ENCODE measurements around the gene TAOK2. TPM values are rescaled to one million over a fixed set of nuclear protein-coding genes. Genes with fewer than 3 reads are reported as not detected.
A peak's percentile ranks its signal among the peaks of the same experiment; 100 is the strongest.

TAOK2 gene
- total and polyA plus RNA-seq, 3 donors from 2014 or later: 66.5 to 140 (median 126) TPM

DNA sequence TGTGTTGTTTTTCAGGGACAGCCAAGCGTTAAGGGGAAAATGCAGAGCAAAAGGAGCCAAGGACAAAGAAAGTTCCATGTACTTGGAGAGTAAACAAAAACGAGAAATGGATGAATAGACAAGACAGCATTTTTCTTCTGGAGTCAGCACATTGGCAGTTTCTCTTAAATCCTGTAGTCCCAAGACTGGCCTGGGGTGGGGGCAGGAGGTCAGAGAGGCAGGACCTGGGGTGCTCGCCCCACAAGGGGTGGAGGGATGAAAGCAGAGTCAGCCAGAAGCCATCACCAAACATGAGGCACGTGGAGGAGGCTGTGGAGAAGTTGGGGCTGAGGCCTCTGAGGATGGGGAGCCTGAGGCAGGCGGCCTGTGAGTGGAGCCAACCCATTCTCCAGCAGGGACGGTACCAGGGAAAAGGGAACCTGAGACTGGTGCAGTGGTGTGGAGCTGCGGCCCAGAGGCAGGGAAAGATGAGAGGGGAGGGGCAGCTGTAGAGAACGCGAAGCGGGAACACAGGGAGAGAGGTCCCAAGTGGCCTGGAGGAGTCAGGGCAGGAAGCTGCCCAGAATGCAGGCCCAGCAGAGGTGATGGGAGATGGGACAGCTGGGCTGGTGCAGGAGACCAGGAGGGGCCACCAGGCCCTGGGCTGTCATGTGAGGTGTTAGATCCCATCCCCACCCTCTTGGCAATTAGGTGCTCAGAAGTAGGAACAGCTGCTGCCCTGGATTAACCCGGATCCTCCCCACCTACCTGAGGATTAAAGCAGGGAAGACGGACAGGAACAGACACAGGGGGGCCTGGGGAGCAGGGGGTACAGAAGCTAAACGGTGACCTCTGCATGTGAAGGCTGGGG, 54.1 kb downstream of the TAOK2 start:
- Histone ChIP-seq H3K9me3 (no peaks in the 10 kb centered on the region), H3K36me3 (ENCODE audit: low read depth, missing control alignments) (no peaks in the 10 kb centered on the region), H3K4me3 (no peak overlapping the region), H3K27ac (no peak overlapping the region), H3K27me3 (no peaks in the 10 kb centered on the region), H3K4me1 (peaks cover 9% of the 10 kb centered on the region)
- no peak for DNase-seq
- WGBS, 2 donors: 42 to 49% methylated on average over 12 to 13 of the region's 13 CpGs
- intact Hi-C loops (cut with DNase I; ENCODE audit: low total_unique reads): loop anchor here (10.0 kb wide), 1 partner anchor 333 kb away; no protein-coding TSS in a partner anchor
- TF ChIP-seq POLR2A (IDR thresholded peaks at IDR 0.05): no peak
- TF ChIP-seq, protein P1, sequence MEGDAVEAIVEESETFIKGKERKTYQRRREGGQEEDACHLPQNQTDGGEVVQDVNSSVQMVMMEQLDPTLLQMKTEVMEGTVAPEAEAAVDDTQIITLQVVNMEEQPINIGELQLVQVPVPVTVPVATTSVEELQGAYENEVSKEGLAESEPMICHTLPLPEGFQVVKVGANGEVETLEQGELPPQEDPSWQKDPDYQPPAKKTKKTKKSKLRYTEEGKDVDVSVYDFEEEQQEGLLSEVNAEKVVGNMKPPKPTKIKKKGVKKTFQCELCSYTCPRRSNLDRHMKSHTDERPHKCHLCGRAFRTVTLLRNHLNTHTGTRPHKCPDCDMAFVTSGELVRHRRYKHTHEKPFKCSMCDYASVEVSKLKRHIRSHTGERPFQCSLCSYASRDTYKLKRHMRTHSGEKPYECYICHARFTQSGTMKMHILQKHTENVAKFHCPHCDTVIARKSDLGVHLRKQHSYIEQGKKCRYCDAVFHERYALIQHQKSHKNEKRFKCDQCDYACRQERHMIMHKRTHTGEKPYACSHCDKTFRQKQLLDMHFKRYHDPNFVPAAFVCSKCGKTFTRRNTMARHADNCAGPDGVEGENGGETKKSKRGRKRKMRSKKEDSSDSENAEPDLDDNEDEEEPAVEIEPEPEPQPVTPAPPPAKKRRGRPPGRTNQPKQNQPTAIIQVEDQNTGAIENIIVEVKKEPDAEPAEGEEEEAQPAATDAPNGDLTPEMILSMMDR (IDR thresholded peaks at IDR 0.05): no peak

DNA sequence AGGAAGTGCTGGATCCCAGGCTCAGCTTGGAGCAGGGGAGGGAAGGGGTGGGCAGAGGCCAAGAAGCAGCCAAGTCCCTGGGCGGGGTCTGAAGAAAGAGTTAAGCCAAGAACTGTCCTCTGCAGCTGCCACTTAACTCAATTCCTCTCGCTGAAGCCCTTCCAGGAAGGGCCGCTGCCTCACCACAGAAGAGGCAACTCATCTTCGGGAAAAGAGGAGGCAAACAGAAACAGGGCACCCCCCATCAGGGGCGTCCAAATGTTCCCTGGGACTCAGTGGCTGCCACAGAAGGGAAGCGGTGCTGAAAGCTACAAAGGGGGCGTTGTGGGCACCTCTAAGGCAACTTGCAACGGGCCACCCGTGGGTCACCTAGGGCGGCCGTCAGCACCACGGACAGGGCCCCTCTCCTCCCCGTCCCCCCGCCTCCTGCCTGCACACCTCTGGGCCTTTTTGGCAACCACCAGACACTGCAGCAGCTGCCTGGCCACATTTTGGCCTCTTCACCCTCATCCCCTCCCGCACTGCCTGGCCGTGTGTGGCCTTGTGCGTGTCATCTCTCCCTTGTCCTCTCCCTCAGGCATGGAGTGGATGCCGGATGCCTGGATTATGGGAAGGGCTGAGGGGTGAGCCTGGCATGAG, 54.9 kb downstream of the TAOK2 start:
- peak; percentile 37 for DNase-seq
- no peak for TF ChIP-seq POLR2A (IDR thresholded peaks at IDR 0.05)
- TF ChIP-seq, protein P1 (IDR thresholded peaks at IDR 0.05): no peak
- 34 to 60% methylated on average over 17 to 18 of the region's 18 CpGs for WGBS, 2 donors
- Histone ChIP-seq H3K4me3 (no peak overlapping the region), H3K4me1 (peaks cover 9% of the 10 kb centered on the region), H3K27ac (no peak overlapping the region), H3K9me3 (no peaks in the 10 kb centered on the region), H3K36me3 (ENCODE audit: low read depth, missing control alignments) (no peaks in the 10 kb centered on the region), H3K27me3 (no peaks in the 10 kb centered on the region)
- intact Hi-C loops (cut with DNase I; ENCODE audit: low total_unique reads): loop anchor here (10.0 kb wide), 1 partner anchor 334 kb away; no protein-coding TSS in a partner anchor

DNA sequence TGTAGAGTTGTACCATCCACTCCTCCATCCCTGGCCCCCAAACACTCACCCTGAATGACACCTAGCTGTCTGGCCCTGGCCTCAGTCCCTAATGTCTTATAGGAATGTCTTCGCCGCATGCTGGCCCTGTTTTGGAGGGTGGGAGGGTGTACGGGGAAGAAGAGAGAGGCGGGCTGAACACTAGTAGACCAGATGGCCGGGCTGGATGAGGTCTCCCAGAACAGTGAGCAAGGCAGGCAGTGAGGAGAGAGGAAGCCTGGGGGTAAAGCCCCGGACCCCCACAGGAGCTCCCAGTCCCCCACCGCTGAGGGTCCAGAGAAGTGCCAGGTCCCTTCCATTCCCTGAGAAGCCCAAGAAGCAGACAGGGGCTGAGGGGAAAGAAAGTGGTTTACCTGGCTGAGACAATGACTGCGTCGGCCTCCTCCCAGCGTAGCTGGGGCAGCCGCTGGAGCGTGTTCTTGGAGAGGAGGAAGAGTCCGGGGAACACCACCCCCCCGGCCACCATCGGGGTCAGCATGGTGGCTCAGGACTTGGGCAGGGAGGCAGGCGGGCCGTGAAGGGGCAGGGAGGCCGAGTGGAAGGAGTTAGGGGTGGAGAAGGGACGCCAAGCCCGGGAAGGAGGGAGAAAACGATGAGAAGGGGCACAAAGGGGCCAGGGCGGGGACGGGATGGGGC, 56.5 kb downstream of the TAOK2 start:
- DNase-seq: no peak
- intact Hi-C loops (cut with DNase I; ENCODE audit: low total_unique reads): no loop called here

DNA sequence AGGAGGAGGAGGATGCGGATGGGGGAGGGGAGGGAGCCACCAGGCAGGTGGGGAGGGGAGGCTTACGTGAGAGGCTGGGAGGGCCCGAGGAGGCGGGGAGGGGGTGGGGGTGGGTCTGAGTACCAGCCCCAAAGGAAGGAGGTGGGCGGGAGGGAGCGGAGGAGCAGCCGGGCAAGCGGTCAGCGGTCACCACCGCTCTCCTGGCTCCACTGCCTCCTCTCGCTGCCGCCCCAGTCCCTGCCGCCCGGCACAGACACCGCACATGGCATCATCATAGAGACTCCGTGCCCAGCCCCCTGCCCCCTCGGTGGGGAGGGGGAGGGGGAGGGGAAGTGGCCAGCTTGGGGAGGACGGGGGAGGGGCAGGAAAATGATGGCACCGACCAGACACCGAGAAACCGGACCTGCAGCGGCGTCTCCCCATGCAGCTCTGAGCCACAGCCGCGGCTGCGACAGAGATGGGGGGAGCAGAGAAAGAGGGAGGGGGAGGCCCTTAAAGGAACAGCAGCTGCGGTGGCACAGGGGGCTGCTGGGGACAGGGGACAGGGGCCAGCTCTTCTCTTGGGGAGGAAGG, 57.3 kb downstream of the TAOK2 start, which contains the start of gene TLCD3B:
TSS of gene TLCD3B (minus strand) at position 431 of the 573 bp plus-strand sequence. CDS start 744 bp downstream, outside the sequence.
- H3K36me3 ChIP-seq (ENCODE audit: low read depth, missing control alignments): no peaks in the 10 kb centered on the region
- peaks cover 9% of the 10 kb centered on the region for H3K4me1 ChIP-seq
- H3K9me3 ChIP-seq: no peaks in the 10 kb centered on the region
- H3K27ac ChIP-seq: no peak within 1 kb of the TSS
- TF ChIP-seq, protein P1 (IDR thresholded peaks at IDR 0.05): no peak
- no peak for TF ChIP-seq POLR2A (IDR thresholded peaks at IDR 0.05)
- DNase-seq: no peak
- H3K4me3 ChIP-seq: no peak within 1 kb of the TSS
- 15 to 23% methylated on average over 13 to 27 of the region's 27 CpGs for WGBS, 2 donors
- intact Hi-C loops (cut with DNase I; ENCODE audit: low total_unique reads): no loop called here
- H3K27me3 ChIP-seq: no peaks in the 10 kb centered on the region

More for the DNA sequence above, 56.5 kb downstream of the TAOK2 start:
- Histone ChIP-seq H3K27ac (no peak overlapping the region), H3K36me3 (ENCODE audit: low read depth, missing control alignments) (no peaks in the 10 kb centered on the region), H3K27me3 (no peaks in the 10 kb centered on the region), H3K4me3 (no peak overlapping the region), H3K4me1 (peaks cover 9% of the 10 kb centered on the region), H3K9me3 (no peaks in the 10 kb centered on the region)
- TF ChIP-seq POLR2A (IDR thresholded peaks at IDR 0.05): no peak
- TF ChIP-seq, protein P1 (IDR thresholded peaks at IDR 0.05): no peak
- WGBS, 2 donors: 53 to 58% methylated on average over 20 to 23 of the region's 23 CpGs

All from testis (tissue), 3 donors.